ENCODE measurements around the gene EMP3. TPM values are rescaled to one million over a fixed set of nuclear protein-coding genes. Genes with fewer than 3 reads are reported as not detected.

Gene EMP3
- total and polyA plus RNA-seq, 9 of the 15 experiments (the other 6 are each of a cell fraction or from before 2014, with no cell fraction given) = 123 to 386 (median 296) TPM

DNA sequence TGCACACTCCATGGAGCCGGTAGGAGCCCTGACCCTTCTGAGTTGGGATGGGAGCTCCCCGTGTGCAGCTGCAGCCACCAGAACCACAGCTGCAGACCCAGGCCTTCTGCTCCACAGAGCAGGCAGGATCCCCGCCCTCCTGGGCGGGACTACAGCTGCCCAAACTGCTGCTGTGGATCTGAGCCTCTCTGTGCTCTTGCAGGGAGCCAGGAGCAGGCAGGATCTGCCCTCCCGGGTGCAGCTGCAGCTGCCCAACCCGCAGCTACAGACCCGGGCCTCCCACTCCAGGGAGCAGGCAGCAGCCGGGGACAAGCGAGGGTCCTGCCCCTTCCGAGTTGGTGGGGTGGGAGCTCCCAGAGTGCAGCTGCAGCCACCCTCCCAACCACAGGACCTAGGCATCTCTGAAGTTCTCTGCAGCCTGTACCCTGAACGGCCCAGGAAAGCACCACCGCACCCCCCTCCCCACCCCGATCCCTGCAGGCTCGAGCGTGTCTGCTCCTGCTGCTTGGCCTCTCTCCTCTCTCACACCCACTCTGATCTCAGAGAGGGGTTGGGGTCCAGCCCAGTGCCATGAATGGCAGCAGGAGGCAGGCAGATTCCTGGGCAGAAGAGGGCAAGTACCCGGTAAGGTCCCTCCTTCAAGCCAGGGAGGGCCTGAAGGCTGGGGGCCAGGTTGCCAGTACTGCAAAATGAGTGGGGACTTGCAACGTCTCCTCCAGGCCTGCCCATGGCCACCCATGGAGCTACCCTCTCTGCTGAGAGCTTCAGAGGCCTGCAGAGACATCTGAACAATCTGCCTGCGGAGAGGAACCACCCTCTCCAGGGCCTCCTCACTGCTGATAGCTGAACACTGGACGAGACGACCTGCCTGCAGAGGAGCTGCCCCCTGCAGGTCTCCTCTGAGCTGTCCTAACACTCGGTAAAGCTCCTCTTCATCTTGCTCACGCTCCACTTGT is 16.4 kb upstream of the EMP3 start (continued):
- TF ChIP-seq, protein P1, sequence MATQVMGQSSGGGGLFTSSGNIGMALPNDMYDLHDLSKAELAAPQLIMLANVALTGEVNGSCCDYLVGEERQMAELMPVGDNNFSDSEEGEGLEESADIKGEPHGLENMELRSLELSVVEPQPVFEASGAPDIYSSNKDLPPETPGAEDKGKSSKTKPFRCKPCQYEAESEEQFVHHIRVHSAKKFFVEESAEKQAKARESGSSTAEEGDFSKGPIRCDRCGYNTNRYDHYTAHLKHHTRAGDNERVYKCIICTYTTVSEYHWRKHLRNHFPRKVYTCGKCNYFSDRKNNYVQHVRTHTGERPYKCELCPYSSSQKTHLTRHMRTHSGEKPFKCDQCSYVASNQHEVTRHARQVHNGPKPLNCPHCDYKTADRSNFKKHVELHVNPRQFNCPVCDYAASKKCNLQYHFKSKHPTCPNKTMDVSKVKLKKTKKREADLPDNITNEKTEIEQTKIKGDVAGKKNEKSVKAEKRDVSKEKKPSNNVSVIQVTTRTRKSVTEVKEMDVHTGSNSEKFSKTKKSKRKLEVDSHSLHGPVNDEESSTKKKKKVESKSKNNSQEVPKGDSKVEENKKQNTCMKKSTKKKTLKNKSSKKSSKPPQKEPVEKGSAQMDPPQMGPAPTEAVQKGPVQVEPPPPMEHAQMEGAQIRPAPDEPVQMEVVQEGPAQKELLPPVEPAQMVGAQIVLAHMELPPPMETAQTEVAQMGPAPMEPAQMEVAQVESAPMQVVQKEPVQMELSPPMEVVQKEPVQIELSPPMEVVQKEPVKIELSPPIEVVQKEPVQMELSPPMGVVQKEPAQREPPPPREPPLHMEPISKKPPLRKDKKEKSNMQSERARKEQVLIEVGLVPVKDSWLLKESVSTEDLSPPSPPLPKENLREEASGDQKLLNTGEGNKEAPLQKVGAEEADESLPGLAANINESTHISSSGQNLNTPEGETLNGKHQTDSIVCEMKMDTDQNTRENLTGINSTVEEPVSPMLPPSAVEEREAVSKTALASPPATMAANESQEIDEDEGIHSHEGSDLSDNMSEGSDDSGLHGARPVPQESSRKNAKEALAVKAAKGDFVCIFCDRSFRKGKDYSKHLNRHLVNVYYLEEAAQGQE (IDR thresholded peaks at IDR 0.05; ENCODE audit: borderline replicate concordance) = peak; percentile 39; the same call in 1 of the 2 replicates
- TF ChIP-seq, protein P1 (CRISPR knock-in tag; IDR thresholded peaks at IDR 0.05; ENCODE audit: low read depth) = no peak
- TF ChIP-seq ZNF184 (CRISPR knock-in tag; IDR thresholded peaks at IDR 0.05) = no peak
- no peak for TF ChIP-seq DIDO1 (tag; IDR thresholded peaks at IDR 0.05; ENCODE audit: low read depth)
- TF ChIP-seq ZNF764 (CRISPR knock-in tag; IDR thresholded peaks at IDR 0.05; ENCODE audit: low read depth) = no peak
- no peak for TF ChIP-seq PCBP2 (IDR thresholded peaks at IDR 0.05; ENCODE audit: low read depth, low read length, poor library complexity, severe bottlenecking)
- no peak for TF ChIP-seq ASH1L (IDR thresholded peaks at IDR 0.05; ENCODE audit: borderline replicate concordance, low read depth, partially characterized antibody)
- peak; percentile 20; the same call in 1 of the 2 replicates for TF ChIP-seq ZBTB9 (CRISPR knock-in tag; IDR thresholded peaks at IDR 0.05)
- 0 out of 2 replicates have a peak, but pooled peaks have one; percentile 48 for TF ChIP-seq TRIM28 (IDR thresholded peaks at IDR 0.05)
- 0 out of 4 replicates have a peak, but pooled peaks of 1 of the 2 experiments have one; percentile 17 for TF ChIP-seq MAZ (CRISPR knock-in tag; conservative IDR thresholded peaks at IDR 0.05 in 1 of 2, IDR thresholded peaks at IDR 0.05 in 1 of 2)
- no peak for TF ChIP-seq ATF1 (CRISPR knock-in tag; IDR thresholded peaks at IDR 0.05)
- TF ChIP-seq ATF1 (tag; IDR thresholded peaks at IDR 0.05) = no peak
- TF ChIP-seq SOX6 (IDR thresholded peaks at IDR 0.05) = peak; percentile 17; the same call in 1 of the 2 replicates

Data from K562 (cell line).